HepG2 (cell line): ENCODE results near the gene PKNOX2. TPM values are rescaled to one million over a fixed set of nuclear protein-coding genes. Genes with fewer than 3 reads are reported as not detected.

Experiments used
- ATAC-seq: fragments of 200-7000 bp; cut with Tn5 transposase; 3 replicates; pipeline ENCODE4 v1.9.1; 2020; ENCODE audit warnings: mild to moderate bottlenecking, moderate library complexity
- BruUV-seq: library from RNA; stranded (reverse); fragments of 400-500 nt; replicated peaks from 2 replicates; lab custom pipeline; 2021; lab: Mats Ljungman, UMichigan
- CTCF ChIA-PET: fragments of 300-600 bp; formaldehyde crosslinking; extraction: SDS; loops from one replicate; lab custom pipeline; 2021; ENCODE audit warnings: low total read pairs, inconsistent platforms, low intra/inter-chr PET ratio; lab: Yijun Ruan, JAX
- POLR2A ChIA-PET: fragments of 350-600 bp; sonication (Branson Sonifier 250); formaldehyde crosslinking; loops from one replicate; lab custom pipeline; 2020; ENCODE audit warnings: antibody characterized with exemption, inconsistent platforms; lab: Yijun Ruan, JAX
- DNase-seq: peaks from one replicate; pipeline ENCODE4 v3.0.0-alpha.2; 2015; ENCODE audit warnings: low spot score
- FAIRE-seq: peaks from 3 replicates; lab custom pipeline; 2011; peaks lifted over from hg19 to GRCh38; lab: Jason Lieb, UNC
- H2AFZ ChIP-seq: one replicate; pipeline ENCODE4 v1.6.1; 2011; ENCODE audit warnings: low read length, inconsistent platforms
- H3K27ac ChIP-seq: fragments of 300-600 bp; 3 replicates; pipeline ENCODE4 v1.8.0; 2011; ENCODE audit warnings: mixed run types, mild to moderate bottlenecking, mixed read lengths, low read length, inconsistent platforms; ENCODE audit not compliant: insufficient read depth; ENCODE audit errors: extremely low read length
- H3K27me3 ChIP-seq, 2 experiments: fragments of 200-600 bp in 1 of 2; 2 replicates in 1 of 2; 3 replicates in 1 of 2; pipeline versions ENCODE4 v1.6.0 to v1.8.0; 2011; ENCODE audit warnings: low read length in 2 of 2, mild to moderate bottlenecking in 2 of 2, moderate library complexity in 2 of 2, inconsistent platforms in 1 of 2; ENCODE audit not compliant: insufficient read depth in 2 of 2, control insufficient read depth in 1 of 2
- H3K36me3 ChIP-seq, 2 experiments: fragments of 200-600 bp in 1 of 2; replicated peaks in 1 of 2; 2 replicates in 1 of 2; 3 replicates in 1 of 2; pipeline versions ENCODE4 v1.5.1 to v1.8.0; 2011; ENCODE audit warnings: low read length in 2 of 2, inconsistent platforms in 1 of 2; ENCODE audit not compliant: insufficient read depth in 2 of 2, control insufficient read depth in 1 of 2
- H3K4me1 ChIP-seq: 2 replicates; pipeline ENCODE4 v1.5.1; 2012; ENCODE audit warnings: low read length, inconsistent platforms; ENCODE audit not compliant: insufficient read depth
- H3K4me2 ChIP-seq: 2 replicates; pipeline ENCODE4 v1.6.0; 2011; ENCODE audit warnings: low read depth, low read length, inconsistent platforms
- H3K4me3 ChIP-seq, 3 experiments: fragments of 200-600 bp in 1 of 3; sonication (generic), shearing (Covaris generic) in 1 of 3; replicated peaks in 1 of 3; 2 replicates each; pipeline ENCODE4 v1.5.1; 2011 to 2016; ENCODE audit warnings: low read length in 3 of 3, inconsistent platforms in 2 of 3, low read depth in 2 of 3, mild to moderate bottlenecking in 2 of 3, control low read depth in 1 of 3, mixed read lengths in 1 of 3; ENCODE audit not compliant: insufficient read depth in 1 of 3
- H3K79me2 ChIP-seq: one replicate; pipeline ENCODE4 v1.6.1; 2011; ENCODE audit warnings: low read length, inconsistent platforms; ENCODE audit not compliant: insufficient read depth
- H3K9ac ChIP-seq: 2 replicates; pipeline ENCODE4 v1.6.0; 2011; ENCODE audit warnings: mild to moderate bottlenecking, low read depth, low read length, inconsistent platforms; ENCODE audit not compliant: insufficient read depth
- H3K9me3 ChIP-seq: 2 replicates; pipeline ENCODE4 v1.5.1; 2012; ENCODE audit warnings: mild to moderate bottlenecking, low read length
- H4K20me1 ChIP-seq: 2 replicates; pipeline ENCODE4 v1.6.0; 2011; ENCODE audit warnings: inconsistent platforms, mild to moderate bottlenecking, low read length, moderate library complexity; ENCODE audit not compliant: insufficient read depth
- ATAD3A ChIP-seq: sonication (generic); formaldehyde crosslinking; IDR thresholded peaks from 2 replicates; pipeline ENCODE4 v1.4.0; 2020; ENCODE audit warnings: missing genetic modification reagents
- ATF7 ChIP-seq, 2 experiments: fragments of 450-650 bp in 1 of 2; sonication (generic) in 1 of 2; formaldehyde crosslinking in 1 of 2; IDR thresholded peaks; 2 replicates each; pipeline versions ENCODE4 v1.4.0 to v1.6.1; 2016 to 2020; ENCODE audit warnings: antibody characterized with exemption in 1 of 2, mild to moderate bottlenecking in 1 of 2, missing genetic modification reagents in 1 of 2
- E2F2 ChIP-seq: sonication (generic); formaldehyde crosslinking; IDR thresholded peaks from 2 replicates; pipeline ENCODE4 v1.4.0; 2020; ENCODE audit warnings: missing genetic modification reagents, borderline replicate concordance
- KMT2A ChIP-seq: sonication (generic); formaldehyde crosslinking; IDR thresholded peaks from 2 replicates; pipeline ENCODE4 v1.4.0; 2020; ENCODE audit warnings: missing genetic modification reagents
- MAFF ChIP-seq: IDR thresholded peaks from 2 replicates; pipeline ENCODE4 v1.6.1; 2011; ENCODE audit warnings: low read depth, low read length, improper control_type of control experiment
- MAFK ChIP-seq, 2 experiments: IDR thresholded peaks in 1 of 2; conservative IDR thresholded peaks in 1 of 2; 2 replicates each; pipeline ENCODE4 v1.6.1; 2011; ENCODE audit warnings: improper control_type of control experiment in 2 of 2, low read length in 2 of 2
- MATR3 ChIP-seq: sonication (generic); formaldehyde crosslinking; IDR thresholded peaks from 2 replicates; pipeline ENCODE4 v1.4.0; 2020; ENCODE audit warnings: missing genetic modification reagents
- PAWR ChIP-seq: sonication (generic); formaldehyde crosslinking; IDR thresholded peaks from 2 replicates; pipeline ENCODE4 v1.4.0; 2020; ENCODE audit warnings: missing genetic modification reagents, mild to moderate bottlenecking, borderline replicate concordance
- POLR2A ChIP-seq, 2 experiments: IDR thresholded peaks; 2 replicates each; pipeline ENCODE4 v1.6.1; 2011; ENCODE audit warnings: low read depth in 2 of 2, low read length in 2 of 2, mild to moderate bottlenecking in 1 of 2, moderate library complexity in 1 of 2; ENCODE audit not compliant: insufficient read depth in 1 of 2
- SAP130 ChIP-seq: IDR thresholded peaks from 2 replicates; pipeline ENCODE4 v1.6.1; 2016; ENCODE audit warnings: low read depth
- SIX4 ChIP-seq: sonication (generic); formaldehyde crosslinking; IDR thresholded peaks from 2 replicates; pipeline ENCODE4 v1.4.0; 2020; ENCODE audit warnings: missing genetic modification reagents
- SSRP1 ChIP-seq: IDR thresholded peaks from 2 replicates; pipeline ENCODE4 v1.6.1; 2016; ENCODE audit warnings: control low read depth
- TP53 ChIP-seq: sonication (generic); formaldehyde crosslinking; conservative IDR thresholded peaks from 2 replicates; pipeline ENCODE4 v1.4.0; 2020; ENCODE audit warnings: missing genetic modification reagents
- ZKSCAN1 ChIP-seq: fragments of 150-350 bp; IDR thresholded peaks from 2 replicates; pipeline ENCODE4 v1.6.1; 2014; ENCODE audit warnings: low read length
- ZNF441 ChIP-seq: sonication (generic); formaldehyde crosslinking; IDR thresholded peaks from 2 replicates; pipeline ENCODE4 v1.7.0; 2021; ENCODE audit warnings: missing genetic modification reagents, borderline replicate concordance
- WGBS: methylation state at CpG from one replicate; pipeline ENCODE4 v1.1.6; 2017; ENCODE audit warnings: low lambda C conversion rate; 5-methylcytosine and 5-hydroxymethylcytosine counted together
- in situ Hi-C: cut with HindIII; loops from 2 replicates; pipeline ENCODE4 v1.10.0; 2017; ENCODE audit warnings: low pct_unique_long_range_greater_than_20kb; ENCODE audit not compliant: extremely low pct_ligation_motif_present
- intact Hi-C: fragments of 100-400 bp; cut with micrococcal nuclease; formaldehyde crosslinking; loops from one replicate; pipeline ENCODE4 v1.10.0; 2022; ENCODE audit not compliant: unreplicated experiment
- polyA plus RNA-seq, 8 experiments: library from polyadenylated mRNA; depleted of rRNA in 3 of 8; stranded (reverse) in 7 of 8; unstranded in 1 of 8; fragments of >200 nt; fragmentation: Illumina TruSeq in 4 of 8; extraction: Trizol in 4 of 8; gene quantifications; 2 replicates each; pipeline versions ENCODE4 v1.2.1 to v1.2.3, GENCODE V29; 2011 to 2016; ENCODE audit warnings: low read depth in 4 of 8, missing spikeins in 1 of 8, mixed read lengths in 1 of 8; ENCODE audit not compliant: insufficient read depth in 1 of 8
- total RNA-seq, 5 experiments: library from RNA; depleted of rRNA; stranded (reverse); fragments of >200 nt; fragmentation: Illumina TruSeq; extraction: Trizol; gene quantifications; 2 replicates each; pipeline ENCODE4 v1.2.3, GENCODE V29; 2016; ENCODE audit warnings: low read depth in 1 of 5

PKNOX2 gene
- total and polyA plus RNA-seq, 2 of the 13 experiments (the other 11 are each of a cell fraction or from before 2014, with no cell fraction given) = not detected

- DNase-seq = no peak
- H3K4me1 ChIP-seq = peaks cover 7% of the 10 kb centered on the region; the same call in 1 of the 2 replicates
- no peaks in the 10 kb centered on the region for H3K36me3 ChIP-seq
- TF ChIP-seq ZNF441 (no peak), MAFF (peak; percentile 50; the same call in 1 of the 2 replicates), MAFK (conservative IDR thresholded peaks at IDR 0.05 in 1 of 2, IDR thresholded peaks at IDR 0.05 in 1 of 2; ENCODE audit: low read length in 2 of 2) (peak in 1 of 2 experiments; percentile 29; a peak in 2 of 4 replicates), ATF7 (IDR thresholded peaks at IDR 0.05) (0 out of 2 replicates have a peak, but pooled peaks have one; percentile 25), ATF7 (CRISPR knock-in tag; IDR thresholded peaks at IDR 0.05) (no peak)
- TF ChIP-seq, all 625 proteins: peak for 3
- no peaks in the 10 kb centered on the region for H3K79me2 ChIP-seq
- no peak overlapping the region for H2AFZ ChIP-seq
- no TSS peak for BruUV-seq
- H3K9ac ChIP-seq = no peak overlapping the region
- H3K27me3 ChIP-seq = 0 out of 5 replicates have a peak, but pooled peaks cover 0 to 4% of the 10 kb centered on the region in 2 experiments
- intact Hi-C loops (no loop called here), in situ Hi-C loops (no loop called here)
- H3K4me2 ChIP-seq = no peak overlapping the region
- 4% methylated on average over 5 of the region's 5 CpGs for WGBS
- ChIA-PET POLR2A (no interaction called here), CTCF (no interaction called here)
- FAIRE-seq = no peak
- ATAC-seq = no peak
- H3K4me3 ChIP-seq = no peak overlapping the region
- H3K9me3 ChIP-seq = no peaks in the 10 kb centered on the region
- no peak overlapping the region for H3K27ac ChIP-seq
- no peaks in the 10 kb centered on the region for H4K20me1 ChIP-seq
These were observed 299.2 kb downstream of the PKNOX2 start for GRCh38 chr11:125463590-125464269.

GRCh38 chr11:125464270-125464662 lies 299.7 kb downstream of the PKNOX2 start:
- DNase-seq (no peak), FAIRE-seq (no peak), ATAC-seq (no peak)
- CTCF ChIA-PET = no interaction called here
- Histone ChIP-seq H2AFZ (no peak overlapping the region), H3K27me3 (0 out of 5 replicates have a peak, but pooled peaks cover 0 to 4% of the 10 kb centered on the region in 2 experiments), H3K79me2 (no peaks in the 10 kb centered on the region), H3K36me3 (no peaks in the 10 kb centered on the region), H3K27ac (no peak overlapping the region), H3K4me1 (peaks cover 7% of the 10 kb centered on the region; the same call in 1 of the 2 replicates), H3K4me2 (no peak overlapping the region), H3K4me3 (no peak overlapping the region), H3K9ac (no peak overlapping the region), H3K9me3 (no peaks in the 10 kb centered on the region), H4K20me1 (no peaks in the 10 kb centered on the region)
- BruUV-seq = no TSS peak
- intact Hi-C loops (no loop called here), in situ Hi-C loops (no loop called here)
- 25% methylated on average over 4 of the region's 4 CpGs for WGBS
- POLR2A ChIA-PET = no interaction called here
- no peak for TF ChIP-seq MATR3 (CRISPR knock-in tag)
- no peak for TF ChIP-seq E2F2 (CRISPR knock-in tag)
- TF ChIP-seq SSRP1 = no peak
- TF ChIP-seq POLR2A (IDR thresholded peaks at IDR 0.05; ENCODE audit: insufficient read depth in 1 of 2, low read depth in 2 of 2, low read length in 2 of 2) = no peak
- TF ChIP-seq SIX4 (CRISPR knock-in tag) = no peak
- no peak for TF ChIP-seq ATAD3A
- no peak for TF ChIP-seq PAWR
- TF ChIP-seq ZKSCAN1 = no peak
- no peak for TF ChIP-seq TP53
- no peak for TF ChIP-seq KMT2A (CRISPR knock-in tag)
- no peak for TF ChIP-seq SAP130 (CRISPR knock-in tag)
